Smooth muscle cell (in vitro differentiated cells): Measurements from ENCODE around the gene CCDC187. TPM values are rescaled to one million over a fixed set of nuclear protein-coding genes. Genes with fewer than 3 reads are reported as not detected.

ENCODE experiments used
- DNase-seq: peaks from one replicate; lab custom pipeline; 2025; ENCODE audit not compliant: unreplicated experiment; lab: John Stamatoyannopoulos, UW
- H2AFZ ChIP-seq: fragments of 200-600 bp; sonication (generic); 2 replicates; pipeline ENCODE4 v1.6.0; 2016; ENCODE audit warnings: antibody characterized with exemption, low read depth, mild to moderate bottlenecking
- H3F3A ChIP-seq: fragments of 200-600 bp; sonication (generic); 2 replicates; pipeline ENCODE4 v1.6.0; 2017; ENCODE audit warnings: antibody characterized with exemption, low read depth
- H3K27ac ChIP-seq: fragments of 200-600 bp; sonication (generic); 2 replicates; pipeline ENCODE4 v1.5.1; 2016; ENCODE audit warnings: low read depth, mild to moderate bottlenecking
- H3K27me3 ChIP-seq: fragments of 200-600 bp; sonication (generic); 2 replicates; pipeline ENCODE4 v1.6.1; 2016; ENCODE audit warnings: low read depth, mild to moderate bottlenecking
- H3K36me3 ChIP-seq: fragments of 200-600 bp; sonication (generic); 2 replicates; pipeline ENCODE4 v1.5.1; 2016; ENCODE audit warnings: low read depth
- H3K4me1 ChIP-seq: fragments of 200-600 bp; sonication (generic); 2 replicates; pipeline ENCODE4 v1.5.1; 2016; ENCODE audit warnings: low read depth
- H3K4me2 ChIP-seq: fragments of 200-600 bp; sonication (generic); 2 replicates; pipeline ENCODE4 v1.6.0; 2016; ENCODE audit warnings: mild to moderate bottlenecking
- H3K4me3 ChIP-seq: fragments of 200-600 bp; sonication (generic); 2 replicates; pipeline ENCODE4 v1.5.1; 2016; ENCODE audit warnings: mild to moderate bottlenecking
- H3K79me2 ChIP-seq: fragments of 200-600 bp; sonication (generic); 2 replicates; pipeline ENCODE4 v1.6.0; 2016; ENCODE audit warnings: low read depth, mild to moderate bottlenecking
- H3K9ac ChIP-seq: fragments of 200-600 bp; sonication (generic); 2 replicates; pipeline ENCODE4 v1.6.0; 2016; ENCODE audit warnings: low read depth
- H3K9me3 ChIP-seq: fragments of 200-600 bp; sonication (generic); replicated peaks from 2 replicates; pipeline ENCODE4 v1.5.1; 2016; ENCODE audit warnings: low read depth
- H4K20me1 ChIP-seq: fragments of 200-600 bp; sonication (generic); 2 replicates; pipeline ENCODE4 v1.6.0; 2016; ENCODE audit warnings: low read depth
- CTCF ChIP-seq: fragments of 200-600 bp; sonication (generic); IDR thresholded peaks from 2 replicates; pipeline ENCODE4 v1.5.1; 2017; ENCODE audit warnings: borderline replicate concordance, mild to moderate bottlenecking, antibody characterized with exemption; ENCODE audit not compliant: insufficient read depth, poor library complexity, severe bottlenecking
- WGBS: methylation state at CpG from one replicate; pipeline ENCODE4 v1.1.7; 2016; ENCODE audit warnings: low lambda C conversion rate; 5-methylcytosine and 5-hydroxymethylcytosine counted together
- polyA plus RNA-seq: library from polyadenylated mRNA; unstranded; fragments of >200 nt; fragmentation: Nextera tagmentation; extraction: Ambion mirVana; gene quantifications from 2 replicates; pipeline ENCODE4 v1.2.1, GENCODE V29; 2016
- total RNA-seq: library from RNA; depleted of rRNA; stranded (reverse); fragments of >200 nt; gene quantifications from 2 replicates; pipeline ENCODE4 v1.2.3, GENCODE V29; 2014

The CCDC187 gene
- total and polyA plus RNA-seq, 2 experiments from 2014 or later: 0.10 TPM; not detected in 1

- H3K4me2 ChIP-seq: no peak overlapping the region
- no peaks in the 10 kb centered on the region for H3K36me3 ChIP-seq
- H3K27me3 ChIP-seq: no peaks in the 10 kb centered on the region
- H3K79me2 ChIP-seq: no peaks in the 10 kb centered on the region
- H3K4me3 ChIP-seq: no peak overlapping the region
- DNase-seq: no peak
- no peaks in the 10 kb centered on the region for H3K9me3 ChIP-seq
- H4K20me1 ChIP-seq: no peaks in the 10 kb centered on the region
- peaks cover 3% of the 10 kb centered on the region for H3K4me1 ChIP-seq
- WGBS: 79% methylated on average over 25 of the region's 25 CpGs
- H3F3A ChIP-seq: no peaks in the 10 kb centered on the region
- TF ChIP-seq CTCF: no peak
- no peak overlapping the region for H3K27ac ChIP-seq
- H2AFZ ChIP-seq: no peak overlapping the region
- no peak overlapping the region for H3K9ac ChIP-seq
These were observed 49.3 kb downstream of the CCDC187 start for GRCh38 chr9:136254381-136255165.

- 91% methylated on average over 31 of the region's 32 CpGs for WGBS
- Histone ChIP-seq H3K27ac (no peak overlapping the region), H3K9me3 (no peaks in the 10 kb centered on the region), H3K9ac (no peak overlapping the region), H4K20me1 (no peaks in the 10 kb centered on the region), H3K79me2 (no peaks in the 10 kb centered on the region), H3F3A (no peaks in the 10 kb centered on the region), H3K4me2 (no peak overlapping the region), H3K27me3 (no peaks in the 10 kb centered on the region), H2AFZ (no peak overlapping the region), H3K4me1 (peaks cover 3% of the 10 kb centered on the region), H3K4me3 (no peak overlapping the region), H3K36me3 (no peaks in the 10 kb centered on the region)
- no peak for DNase-seq
- TF ChIP-seq CTCF: no peak
These were observed 50.4 kb downstream of the CCDC187 start for GRCh38 chr9:136253246-136254130.

GRCh38 chr9:136252846-136253245 is 51.0 kb downstream of the CCDC187 start:
- H3K4me3 ChIP-seq: no peak overlapping the region
- H3K9me3 ChIP-seq: no peaks in the 10 kb centered on the region
- H3F3A ChIP-seq: no peaks in the 10 kb centered on the region
- no peak for DNase-seq
- H3K27me3 ChIP-seq: no peaks in the 10 kb centered on the region
- TF ChIP-seq CTCF: no peak
- no peaks in the 10 kb centered on the region for H3K79me2 ChIP-seq
- no peaks in the 10 kb centered on the region for H4K20me1 ChIP-seq
- no peak overlapping the region for H3K27ac ChIP-seq
- WGBS: 100% methylated on average over 9 of the region's 10 CpGs
- no peak overlapping the region for H2AFZ ChIP-seq
- H3K9ac ChIP-seq: no peak overlapping the region
- no peak overlapping the region for H3K4me2 ChIP-seq
- peaks cover 3% of the 10 kb centered on the region for H3K4me1 ChIP-seq
- H3K36me3 ChIP-seq: no peaks in the 10 kb centered on the region
